Right kidney (tissue), 1 donor: Measurements from ENCODE around the gene ARID5B.

Experiments
- DNase-seq: peaks from one replicate; pipeline ENCODE4 v3.0.0-alpha.2; 2016

Gene ARID5B

DNA sequence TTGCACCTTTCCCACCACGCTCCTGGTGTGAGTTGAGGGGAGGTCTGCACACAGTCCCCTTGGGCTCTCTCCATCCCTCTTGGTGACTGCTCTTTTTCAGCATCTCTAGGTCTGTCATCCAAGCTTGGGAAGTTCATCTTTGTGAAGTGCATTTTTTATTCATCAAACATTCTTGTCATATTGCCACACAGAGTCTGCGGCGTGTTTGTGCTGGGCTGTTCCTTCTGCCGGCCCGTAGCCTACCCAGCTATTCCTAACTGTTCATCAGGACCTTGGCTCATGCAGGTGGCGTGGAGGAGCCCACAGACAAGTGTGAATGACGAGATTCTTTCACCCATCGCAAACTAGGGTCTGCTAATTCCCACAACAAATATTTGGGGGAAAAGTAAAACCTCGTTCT, 202.4 kb downstream of the ARID5B start:
- no peak for DNase-seq

DNA sequence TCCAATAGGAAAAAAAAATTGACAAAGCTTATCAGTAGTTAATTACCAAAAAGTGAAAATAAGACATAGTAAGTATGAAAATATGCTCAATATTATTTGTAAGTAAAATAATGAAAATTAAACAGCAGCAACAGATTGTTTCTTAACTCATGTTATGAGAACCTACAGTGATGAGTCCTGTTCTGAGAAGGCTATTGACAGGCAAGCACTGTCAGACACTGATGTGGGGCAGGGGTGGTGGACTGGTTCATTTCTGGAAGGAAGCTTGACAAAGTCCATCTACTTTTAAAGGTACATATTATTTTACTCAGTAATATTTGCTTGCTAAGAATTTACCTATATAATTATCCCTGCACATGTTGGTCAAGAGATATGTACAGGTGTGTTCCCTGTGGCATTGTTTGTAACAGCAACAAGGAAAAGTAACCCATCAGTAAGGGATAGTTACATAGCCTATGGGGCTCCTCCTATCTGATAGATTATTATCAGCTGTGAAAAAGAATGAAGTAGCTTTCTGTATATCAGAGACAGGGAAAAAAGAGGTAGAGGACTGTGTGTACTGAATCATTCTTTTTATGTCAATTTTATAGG, 205.5 kb downstream of the ARID5B start:
- DNase-seq: no peak

DNA sequence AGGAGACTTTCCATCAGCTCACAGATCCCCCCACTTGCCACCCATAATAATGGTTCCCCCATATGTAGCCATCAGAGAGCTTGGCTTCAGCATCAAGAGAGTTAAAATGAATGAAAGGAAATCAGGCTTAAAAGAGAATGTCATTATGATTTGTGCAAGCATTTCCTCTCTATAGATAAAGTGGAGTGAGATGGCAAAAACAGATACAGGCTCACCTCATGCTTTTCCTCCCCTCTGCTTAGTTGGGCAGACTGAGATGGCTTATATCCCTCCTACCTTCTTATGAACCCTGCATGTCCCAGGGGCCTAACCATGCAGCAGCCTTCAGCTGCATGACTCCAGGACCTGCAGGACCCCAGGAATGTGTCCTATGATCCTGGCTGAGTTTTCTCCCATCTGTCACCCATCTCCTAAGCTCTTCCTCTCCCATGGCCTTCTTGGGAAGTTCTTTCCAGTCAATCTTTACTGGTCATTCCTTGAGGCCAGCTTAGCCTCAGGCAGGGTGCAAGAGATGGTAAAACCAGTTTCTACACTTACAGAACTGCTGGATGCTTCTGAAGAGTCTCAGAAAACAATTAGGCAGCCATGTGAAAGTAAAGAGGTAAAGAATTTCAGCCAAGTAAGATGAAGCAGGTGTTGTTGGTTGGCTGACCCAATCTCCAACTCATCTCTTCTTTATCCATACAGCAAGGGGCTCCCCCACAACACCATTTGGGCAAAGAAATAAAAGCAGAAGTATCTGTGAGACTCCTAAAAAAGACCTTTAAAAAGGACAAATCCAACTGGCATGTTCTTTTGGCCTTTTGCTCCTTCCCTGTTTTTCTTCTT, 207.5 kb downstream of the ARID5B start:
- DNase-seq: no peak

DNA sequence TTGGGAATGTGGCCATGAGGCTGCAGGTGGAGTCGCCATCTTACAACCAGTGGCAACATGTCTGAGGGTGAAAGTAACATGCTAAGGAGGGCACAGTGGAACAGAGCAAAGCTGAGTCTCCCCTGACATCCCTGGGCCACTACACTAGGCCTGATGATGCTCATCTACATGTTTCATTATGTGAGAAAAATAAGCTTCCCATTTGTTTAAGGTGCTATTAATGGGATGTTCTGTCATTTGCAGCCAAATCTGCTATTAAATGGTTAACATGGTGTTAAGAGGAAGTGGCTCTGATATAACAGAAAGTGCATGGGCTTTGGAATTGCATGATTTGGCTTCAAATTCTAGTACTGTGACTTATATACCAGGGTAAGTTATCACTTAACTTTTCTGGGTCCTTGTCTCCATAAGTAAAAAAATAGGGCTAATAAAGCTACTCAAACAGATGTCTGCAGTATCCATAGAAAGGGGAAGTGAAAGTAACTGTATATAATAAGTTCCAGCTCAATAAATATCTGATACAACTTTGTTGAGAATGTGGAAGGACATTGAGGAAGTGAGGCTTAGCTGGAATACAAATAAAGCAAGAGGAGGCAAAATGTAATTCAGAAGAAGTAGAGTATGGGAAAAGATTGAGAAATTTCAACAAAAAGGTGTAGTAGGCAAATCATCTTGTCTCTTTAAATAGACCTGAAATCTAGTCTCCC, 208.2 kb downstream of the ARID5B start:
- DNase-seq: no peak

DNA sequence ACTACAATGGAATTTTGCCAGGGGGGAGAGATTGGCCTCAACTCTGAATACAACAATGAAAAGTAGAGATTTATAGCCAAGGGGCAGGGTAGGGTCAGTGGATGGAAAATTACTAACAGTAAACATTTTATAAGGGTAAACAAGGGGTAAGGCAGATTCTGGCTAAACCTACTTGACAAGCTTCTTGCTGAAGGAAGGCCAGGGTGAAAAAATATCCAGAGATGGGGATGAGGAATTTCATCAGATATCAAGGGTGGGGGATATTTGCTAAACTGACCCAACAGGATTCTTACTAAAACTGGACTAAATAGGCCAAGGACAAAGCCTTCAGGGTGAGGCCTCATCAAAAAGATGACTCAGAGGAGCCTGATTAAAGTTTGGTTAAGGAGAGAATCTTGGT, 210.8 kb downstream of the ARID5B start:
- no peak for DNase-seq

DNA sequence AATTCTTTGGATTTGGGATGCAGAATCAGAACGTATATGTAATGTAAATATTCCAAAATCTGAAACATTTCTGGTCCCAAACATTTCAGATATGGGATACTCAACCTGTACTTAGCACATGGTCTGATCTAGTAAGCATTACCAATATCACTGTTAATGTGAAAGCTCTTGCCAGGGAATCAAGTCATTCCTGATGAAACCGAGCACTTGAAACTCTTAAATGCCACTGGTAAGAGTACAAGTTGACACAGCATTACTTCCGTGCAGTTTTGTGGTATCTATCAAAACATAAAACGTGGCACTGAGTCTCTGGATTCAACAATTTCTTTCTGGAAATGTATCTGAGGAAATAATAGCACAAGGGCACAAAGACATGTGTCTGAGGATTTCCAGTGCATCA, 211.5 kb downstream of the ARID5B start:
- no peak for DNase-seq

DNA sequence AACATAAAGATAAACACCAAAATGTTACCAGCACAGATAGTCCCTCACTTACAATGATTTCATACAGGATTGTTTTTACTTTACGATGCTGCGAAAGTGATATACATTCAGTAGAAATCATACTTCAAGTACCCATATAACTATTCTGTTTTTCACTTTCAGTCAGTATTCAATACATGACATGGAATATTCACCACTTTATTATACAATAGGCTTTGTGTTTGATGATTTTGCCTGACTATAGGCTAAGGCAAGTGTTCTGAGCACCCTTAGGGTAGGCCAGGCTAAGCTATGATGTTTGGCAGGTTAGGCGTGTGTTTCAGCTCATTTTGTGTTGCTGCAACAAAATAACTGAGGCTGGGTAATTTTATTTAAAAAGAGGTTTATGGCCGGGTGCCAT, 212.2 kb downstream of the ARID5B start:
- no peak for DNase-seq

DNA sequence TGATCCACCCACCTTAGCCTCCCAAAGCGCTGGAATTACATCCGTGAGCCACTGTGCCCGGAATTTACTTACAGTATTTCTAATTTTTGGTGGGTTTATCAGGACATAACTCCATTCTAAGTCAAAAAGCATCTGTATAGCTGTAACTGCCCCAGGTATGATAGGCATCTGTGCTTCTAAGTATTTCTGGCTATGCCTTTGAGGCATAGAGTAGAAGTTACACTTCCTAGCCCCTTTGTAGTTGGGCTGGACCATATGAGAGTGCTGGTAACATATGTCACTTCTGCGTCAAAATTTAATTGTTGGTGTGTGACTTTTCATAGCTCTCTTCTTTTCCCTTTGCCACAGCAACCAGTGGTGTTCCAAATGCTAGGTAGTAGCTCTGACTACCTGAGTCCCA, 213.8 kb downstream of the ARID5B start:
- DNase-seq: no peak

DNA sequence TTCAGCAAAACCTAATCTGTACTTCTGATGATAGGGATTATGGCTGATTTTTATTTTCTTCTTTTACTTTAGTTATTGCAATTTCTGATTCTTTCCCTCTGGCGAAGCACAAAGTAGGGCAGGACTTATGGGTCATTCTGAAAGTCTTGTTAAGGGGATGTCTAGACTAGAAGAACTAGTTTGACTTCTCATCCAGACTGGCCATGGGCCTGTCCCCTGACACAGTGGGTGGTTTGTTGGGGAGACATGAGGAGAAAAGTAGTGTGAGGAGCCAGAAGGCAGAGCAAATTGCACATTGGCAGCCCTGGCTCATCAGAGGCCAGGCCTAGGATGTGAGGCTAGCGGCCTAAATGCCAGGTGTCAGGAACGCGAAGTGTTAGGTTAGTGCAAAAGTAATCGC, 214.3 kb downstream of the ARID5B start:
- DNase-seq: no peak

DNA sequence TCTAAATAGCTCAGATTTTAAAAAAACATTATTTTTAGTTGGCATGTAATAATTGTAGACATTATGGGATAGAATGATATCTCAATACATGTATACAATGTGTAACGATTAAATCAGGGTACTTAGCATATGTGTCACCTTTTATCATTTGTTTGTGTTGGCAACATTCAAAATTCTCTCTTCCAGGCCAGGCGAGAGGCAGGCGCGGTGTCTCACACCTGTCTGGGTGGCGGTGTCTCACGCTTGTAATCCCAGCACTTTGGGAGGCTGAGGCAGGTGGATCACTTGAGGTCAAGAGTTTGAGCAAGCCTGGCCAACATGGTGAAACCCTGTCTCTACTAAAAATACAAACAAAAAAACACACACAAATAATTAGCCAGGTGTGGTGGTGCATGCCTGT, 215.4 kb downstream of the ARID5B start:
- DNase-seq: no peak

DNA sequence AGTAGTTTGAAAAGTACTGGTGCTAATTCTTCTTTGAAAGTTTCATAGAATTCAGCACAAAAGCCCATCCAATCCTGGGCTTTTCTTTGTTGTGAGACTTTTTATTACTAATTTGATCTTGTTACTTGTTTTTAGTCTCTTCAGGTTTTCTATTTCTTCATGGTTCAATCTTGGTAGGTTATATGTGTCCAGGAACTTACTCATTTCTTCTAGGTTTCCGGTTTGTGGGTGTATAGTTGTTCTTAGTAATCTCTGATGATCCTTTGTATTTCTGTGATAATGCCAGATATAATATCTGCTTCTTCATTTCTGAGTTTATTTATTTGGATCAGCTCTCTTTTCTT, 219.7 kb downstream of the ARID5B start:
- DNase-seq: no peak

DNA sequence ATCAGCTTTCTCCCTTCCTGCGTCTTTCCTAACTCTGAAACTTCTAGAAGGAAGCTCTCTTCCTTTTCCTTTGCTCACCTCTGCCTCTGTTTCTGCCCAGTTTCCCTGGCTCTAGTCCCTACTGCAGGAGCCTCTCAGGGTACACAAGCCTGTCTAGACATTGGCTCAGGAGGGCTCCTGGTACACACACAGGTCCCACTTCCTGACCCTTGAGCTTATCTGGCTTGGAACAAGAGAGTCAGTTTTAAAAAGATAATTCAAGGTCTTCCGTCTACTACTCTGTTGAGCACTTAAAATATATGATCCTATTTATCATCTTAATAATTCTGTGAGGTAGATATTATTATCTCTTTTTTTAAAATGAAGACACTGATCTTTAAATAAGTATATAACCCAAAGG, 226.5 kb downstream of the ARID5B start:
- DNase-seq: no peak

DNA sequence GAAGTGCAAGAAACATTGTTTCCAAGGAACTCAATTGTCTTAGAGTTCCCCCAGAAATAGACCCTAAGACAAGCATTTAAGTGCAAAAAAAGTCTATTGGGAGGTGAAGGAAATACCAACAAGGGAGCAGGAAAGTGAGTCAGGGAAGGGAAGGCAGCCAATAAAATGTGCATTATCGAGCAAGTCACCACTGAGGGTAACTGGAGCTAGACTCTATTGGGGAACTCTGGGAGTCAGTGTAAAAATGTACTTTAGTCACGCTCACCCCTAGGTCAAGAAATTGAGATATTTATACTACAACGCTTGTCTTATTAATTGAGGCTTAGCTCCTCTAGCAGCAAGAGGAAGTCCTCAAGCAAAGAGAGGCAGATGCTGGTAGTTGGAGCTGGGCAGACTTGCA, 229.4 kb downstream of the ARID5B start:
- no peak for DNase-seq

DNA sequence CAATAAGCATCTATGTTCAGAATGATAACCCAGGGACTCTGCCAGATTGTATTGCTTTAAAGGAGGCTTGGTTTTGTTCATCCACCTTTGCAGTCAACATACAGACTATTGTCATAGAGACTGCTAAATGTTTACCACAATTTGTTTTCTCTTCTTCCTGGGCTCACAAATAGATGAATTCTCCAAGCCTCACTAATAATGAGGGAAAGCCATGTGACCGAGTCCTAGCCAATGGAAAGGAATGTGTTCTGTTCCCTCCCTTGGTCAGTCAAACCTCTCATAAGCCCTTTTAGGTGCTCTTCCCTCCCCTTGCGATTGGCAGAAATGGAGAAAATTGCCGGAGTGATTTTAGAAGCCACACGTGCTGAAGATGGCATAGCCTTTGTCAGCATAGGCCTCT, 230.2 kb downstream of the ARID5B start:
- DNase-seq: no peak

DNA sequence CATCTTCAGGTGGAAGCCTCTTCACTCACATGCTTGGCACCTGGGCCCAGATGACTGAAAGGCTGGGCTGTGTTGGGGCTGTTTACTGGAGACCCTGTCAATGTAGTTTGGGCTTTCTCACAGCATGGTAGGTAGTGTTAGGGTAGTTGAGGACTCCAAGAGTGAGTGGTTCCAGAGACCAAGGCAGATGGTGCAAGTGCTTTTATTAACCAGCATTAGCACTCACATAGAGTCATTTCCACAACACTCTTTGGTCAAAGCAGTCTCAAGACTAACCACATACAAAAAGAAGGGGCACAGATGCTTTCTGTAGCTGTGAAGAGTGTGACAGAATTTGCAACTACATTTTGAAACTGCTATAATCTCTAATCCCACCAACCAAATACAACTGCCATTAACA, 232.1 kb downstream of the ARID5B start:
- DNase-seq: no peak

DNA sequence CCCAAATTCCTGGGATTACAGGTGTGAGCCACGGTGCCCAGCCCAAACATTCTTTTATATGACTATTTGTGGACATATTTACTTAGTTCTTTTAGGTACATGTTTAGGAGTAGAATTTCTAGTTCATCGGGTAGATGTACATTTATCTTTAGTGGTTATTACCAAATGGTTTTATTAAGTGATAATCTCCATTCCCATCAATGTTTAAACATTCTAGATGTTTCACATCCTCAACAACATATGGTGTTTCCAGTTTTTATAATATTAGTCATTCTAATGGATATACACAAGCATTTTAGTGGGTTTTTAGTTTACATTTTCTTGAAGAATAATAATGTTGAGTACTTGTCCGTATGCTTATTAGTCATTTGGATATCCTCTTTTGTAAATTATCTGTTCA, 235.4 kb downstream of the ARID5B start:
- no peak for DNase-seq
